Testis (tissue), 2 donors: ENCODE data around the gene IL17A.

ENCODE experiments used
- POLR2A ChIP-seq: fragments of 450-650 bp; IDR thresholded peaks from one replicate; pipeline ENCODE4 v1.6.1; 2017; ENCODE audit warnings: antibody characterized with exemption, mild to moderate bottlenecking, moderate library complexity
- TF ChIP-seq, protein P1 (sequence below), 3 experiments: fragments of 450-650 bp in 2 of 3; fragments of 200-600 bp in 1 of 3; sonication (generic) in 1 of 3; IDR thresholded peaks; one replicate each; pipeline ENCODE4 v1.5.1; 2016 to 2019; ENCODE audit warnings: antibody characterized with exemption in 3 of 3, mild to moderate bottlenecking in 2 of 3, moderate library complexity in 1 of 3

DNA sequence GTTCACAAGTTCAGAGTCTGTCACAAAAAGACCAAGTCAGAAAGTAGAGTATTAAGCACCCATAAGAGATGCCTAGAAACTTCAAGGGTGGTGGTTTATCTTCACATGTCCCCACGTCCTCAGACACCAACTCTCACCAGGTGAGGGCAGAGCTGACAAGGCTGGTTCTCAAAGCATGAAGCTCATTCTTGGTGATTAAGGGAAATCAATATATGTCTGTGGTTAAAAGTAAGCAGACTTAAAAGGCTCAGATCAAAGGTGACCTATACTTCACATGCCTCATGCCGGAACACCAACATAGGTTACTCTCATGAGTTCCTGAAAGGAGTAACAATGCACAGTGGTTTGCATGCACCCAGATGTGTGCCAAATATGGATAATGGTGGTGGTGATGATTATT, 27.0 kb downstream of the IL17A start:
- TF ChIP-seq, protein P1, sequence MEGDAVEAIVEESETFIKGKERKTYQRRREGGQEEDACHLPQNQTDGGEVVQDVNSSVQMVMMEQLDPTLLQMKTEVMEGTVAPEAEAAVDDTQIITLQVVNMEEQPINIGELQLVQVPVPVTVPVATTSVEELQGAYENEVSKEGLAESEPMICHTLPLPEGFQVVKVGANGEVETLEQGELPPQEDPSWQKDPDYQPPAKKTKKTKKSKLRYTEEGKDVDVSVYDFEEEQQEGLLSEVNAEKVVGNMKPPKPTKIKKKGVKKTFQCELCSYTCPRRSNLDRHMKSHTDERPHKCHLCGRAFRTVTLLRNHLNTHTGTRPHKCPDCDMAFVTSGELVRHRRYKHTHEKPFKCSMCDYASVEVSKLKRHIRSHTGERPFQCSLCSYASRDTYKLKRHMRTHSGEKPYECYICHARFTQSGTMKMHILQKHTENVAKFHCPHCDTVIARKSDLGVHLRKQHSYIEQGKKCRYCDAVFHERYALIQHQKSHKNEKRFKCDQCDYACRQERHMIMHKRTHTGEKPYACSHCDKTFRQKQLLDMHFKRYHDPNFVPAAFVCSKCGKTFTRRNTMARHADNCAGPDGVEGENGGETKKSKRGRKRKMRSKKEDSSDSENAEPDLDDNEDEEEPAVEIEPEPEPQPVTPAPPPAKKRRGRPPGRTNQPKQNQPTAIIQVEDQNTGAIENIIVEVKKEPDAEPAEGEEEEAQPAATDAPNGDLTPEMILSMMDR (IDR thresholded peaks at IDR 0.05), result no peak
- TF ChIP-seq POLR2A, result no peak
